Subcutaneous adipose tissue (tissue), 4 donors: ENCODE measurements around the gene MELTF. TPM values are rescaled to one million over a fixed set of nuclear protein-coding genes. Genes with fewer than 3 reads are reported as not detected.

Experiments
- CTCF ChIP-seq: fragments of 450-650 bp; IDR thresholded peaks from one replicate; pipeline ENCODE4 v1.5.1; 2016; ENCODE audit warnings: low read depth, mild to moderate bottlenecking, control low read depth, antibody characterized with exemption, moderate library complexity
- total RNA-seq, 4 donors: library from RNA; depleted of rRNA; stranded (reverse); fragments of >200 nt; gene quantifications; one replicate each; pipeline ENCODE4 v1.1.0, GENCODE V29; 2016

MELTF gene
- total RNA-seq, 4 donors from 2014 or later = 3.8 to 10.7 (median 8.5) TPM

GRCh38 chr3:197041875-197042488 is 12.4 kb upstream of the MELTF start:
- no peak for TF ChIP-seq CTCF

DNA sequence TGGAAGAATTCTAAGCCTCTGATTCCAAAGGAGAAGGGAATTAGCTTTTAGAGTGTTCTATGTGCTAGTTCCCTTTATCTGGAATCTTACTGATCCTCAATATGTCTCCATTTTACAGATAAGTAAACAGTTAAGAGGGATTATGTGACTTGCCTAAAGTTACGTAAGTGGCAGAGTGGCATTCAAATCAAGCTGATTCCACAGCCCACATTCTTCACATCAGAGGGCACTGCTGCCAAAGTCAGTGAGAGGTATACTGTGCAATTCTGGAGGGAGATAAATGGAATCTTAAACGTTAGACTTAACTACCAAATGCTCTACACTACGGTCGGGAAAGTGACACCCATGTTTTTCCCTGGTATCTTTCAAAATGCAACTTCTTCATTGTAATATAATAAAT is 11.0 kb upstream of the MELTF start:
- no peak for TF ChIP-seq CTCF

GRCh38 chr3:197038679-197039462 is 9.3 kb upstream of the MELTF start:
- TF ChIP-seq CTCF = no peak

DNA sequence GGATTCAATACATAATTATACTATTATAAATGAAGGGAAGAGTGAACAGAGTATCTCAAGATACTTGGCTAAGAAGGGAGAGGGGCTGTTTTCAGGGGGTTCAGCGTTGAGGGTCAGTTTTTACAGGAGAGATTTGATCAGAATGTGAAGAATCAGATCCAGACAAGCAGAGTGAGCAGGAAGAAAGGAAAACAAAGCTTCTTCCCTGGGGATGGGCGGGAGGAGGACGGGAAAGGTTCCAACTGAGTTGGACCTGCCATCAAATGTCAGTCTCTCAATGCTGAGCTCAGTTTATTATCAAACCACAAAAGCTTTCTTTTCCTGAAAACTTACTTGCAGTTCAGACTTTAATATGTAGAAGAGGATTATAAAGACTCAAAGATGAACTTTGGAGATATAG is 6.0 kb upstream of the MELTF start:
- TF ChIP-seq CTCF = no peak

DNA sequence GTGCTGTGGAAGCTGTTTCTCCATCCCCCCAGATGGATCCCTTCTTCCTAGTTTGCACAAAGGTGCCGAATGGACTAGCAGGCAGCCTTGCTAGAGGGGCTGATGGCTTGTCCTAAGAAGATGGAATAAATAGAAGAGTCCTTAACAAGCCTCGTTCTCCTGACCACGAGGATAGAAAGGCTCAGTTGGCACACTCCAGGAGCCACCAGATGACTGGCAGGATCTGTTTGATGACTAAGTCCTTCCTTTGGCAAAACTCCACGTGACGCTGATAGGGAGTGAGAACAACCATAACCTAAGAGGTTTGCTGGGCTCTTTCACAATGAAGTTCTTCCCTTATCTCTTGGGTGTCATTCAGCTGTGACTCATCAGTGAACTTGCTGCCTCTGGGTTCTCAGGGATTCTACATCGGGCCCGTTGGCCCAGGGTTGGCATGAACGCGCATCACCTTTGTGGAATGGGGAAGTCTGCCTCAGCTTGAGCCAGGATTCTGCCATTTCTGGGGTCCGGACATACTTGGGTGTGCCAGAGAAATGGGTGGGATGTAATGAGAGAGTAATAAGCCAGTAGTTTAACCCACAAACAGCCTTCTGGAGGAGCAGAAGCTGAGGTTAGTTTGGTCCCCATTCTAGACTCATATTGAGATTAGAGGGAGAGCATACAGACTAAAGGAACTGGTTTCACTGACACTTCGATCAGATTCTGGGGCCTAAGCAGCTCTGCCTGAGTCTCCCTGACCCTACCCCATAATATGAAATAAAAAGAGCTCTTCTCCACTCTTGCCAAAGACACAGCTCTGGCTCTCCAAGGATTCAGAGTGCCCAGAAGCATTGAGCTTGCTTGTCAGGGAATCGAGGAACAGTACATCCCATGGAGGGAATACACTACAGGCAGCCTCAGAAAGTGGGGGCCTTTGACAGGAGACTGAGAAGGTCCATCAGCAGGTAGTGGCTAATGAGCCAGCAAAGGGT is 2.0 kb upstream of the MELTF start:
- TF ChIP-seq CTCF = no peak

DNA sequence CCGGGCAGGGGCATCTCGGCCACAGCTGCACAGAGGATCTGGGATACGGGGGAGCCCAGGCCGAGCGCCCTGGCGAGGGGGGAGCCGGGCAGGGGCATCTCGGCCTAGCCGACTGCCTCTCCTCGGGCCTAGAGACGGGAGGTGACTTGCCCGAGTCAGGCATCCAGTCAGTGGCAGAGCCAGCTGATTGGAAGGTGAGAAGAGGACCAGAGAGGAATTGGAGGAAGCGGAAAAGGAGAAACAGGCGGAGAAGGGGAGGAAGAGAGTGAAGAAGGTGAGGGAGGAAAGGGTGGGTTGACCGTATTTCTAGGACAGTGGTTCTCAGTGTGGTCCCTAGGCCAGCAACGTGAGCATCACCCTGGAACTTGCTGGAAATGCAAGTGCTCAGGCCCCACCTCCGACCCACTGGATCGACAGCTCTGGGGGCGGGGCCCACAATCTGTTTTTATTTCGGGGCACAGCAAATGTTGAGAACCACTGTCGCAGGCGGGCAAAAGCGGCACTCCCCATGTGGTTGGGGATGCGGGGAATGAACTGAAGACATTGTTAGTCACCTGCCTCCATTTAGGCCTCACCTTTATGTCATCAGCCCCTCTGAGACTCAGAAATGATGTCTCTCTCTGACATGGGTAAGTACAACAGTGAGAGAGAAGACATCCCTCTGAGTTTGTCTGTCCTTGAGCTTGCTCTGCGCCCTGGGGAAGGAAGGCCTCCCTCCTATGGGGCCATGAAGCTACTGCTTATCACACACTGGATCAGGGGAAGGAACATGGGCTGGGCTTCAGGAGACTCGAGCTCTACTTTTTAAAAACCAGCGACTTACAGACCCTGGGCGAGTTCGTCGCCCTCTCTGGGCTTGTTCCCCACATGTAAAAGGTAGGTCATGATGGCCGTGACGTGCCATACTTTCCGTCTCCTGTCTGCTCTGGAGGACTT is 1.0 kb upstream of the MELTF start:
- TF ChIP-seq CTCF = no peak
